Heart left ventricle (tissue), 13 donors: ENCODE data around the gene RRP7A.
A peak's percentile ranks its signal among the peaks of the same experiment; 100 is the strongest.
"Not testable (repeated sequence)": the region's sequence is repeated elsewhere in the genome, so short reads cannot be mapped to it uniquely, and the experiment has no call there.

ENCODE experiments used
- CTCF ChIP-seq, 12 donors: fragments of 200-600 bp; sonication (generic) in 4 of 12; IDR thresholded peaks; one replicate each; pipeline versions ENCODE4 v1.5.0 to v1.8.0; 2018 to 2022; ENCODE audit warnings: antibody characterized with exemption in 12 of 12, mild to moderate bottlenecking in 5 of 12
- POLR2A ChIP-seq, 2 donors: fragments of 450-650 bp; IDR thresholded peaks; one replicate each; pipeline ENCODE4 v1.6.1; 2017; ENCODE audit warnings: antibody characterized with exemption in 2 of 2, mild to moderate bottlenecking in 2 of 2, moderate library complexity in 2 of 2
- donor health status: ischemic (EF 13 %, LVEDD 7.1; RV severe dilation, severe dysfunction).
- donor health status: DM: no; HTN: yes; CAD: no.
- donor health status: DM: no; HTN: no; CAD: no.
- donor health status: ischemic (EF 25% LVEDD 6.9; RV normal size, moderate dysfunction).
- donor health status: ischemic (EF 25% LVEDD 5.7; RV mildly dilated, moderate dysfunction).
- donor health status: ischemic (EF 35%, LVEDD 5.7; RV mildly dilated, moderate dysfunction).
- donor health status: nonischemic (EF 11% LVEDD 7.7; RV severe dilation, severe dysfunction).
- donor health status: DM: yes; HTN: yes; CAD: no.
- donor health status: PGD.
- donor health status: ischemic (EF 29% LVEDD 5.4; RV normal size, mild dysfunction).
- donor health status: nonischemic (EF 23%, LVEDD 6.1; RV moderate dilation, normal function).

- peak in 10 of 12 donors; percentile 12 to 66 (median 36) for TF ChIP-seq CTCF (IDR thresholded peaks at IDR 0.05)
- TF ChIP-seq POLR2A (IDR thresholded peaks at IDR 0.05) = not testable (repeated sequence)
Observed at GRCh38 chr22:42512273-42512990, 7.2 kb downstream of the RRP7A start.
